ENCODE data around the gene DOCK11.
"Not testable (repeated sequence)": the region's sequence is repeated elsewhere in the genome, so short reads cannot be mapped to it uniquely, and the experiment has no call there.

Gene DOCK11

DNA sequence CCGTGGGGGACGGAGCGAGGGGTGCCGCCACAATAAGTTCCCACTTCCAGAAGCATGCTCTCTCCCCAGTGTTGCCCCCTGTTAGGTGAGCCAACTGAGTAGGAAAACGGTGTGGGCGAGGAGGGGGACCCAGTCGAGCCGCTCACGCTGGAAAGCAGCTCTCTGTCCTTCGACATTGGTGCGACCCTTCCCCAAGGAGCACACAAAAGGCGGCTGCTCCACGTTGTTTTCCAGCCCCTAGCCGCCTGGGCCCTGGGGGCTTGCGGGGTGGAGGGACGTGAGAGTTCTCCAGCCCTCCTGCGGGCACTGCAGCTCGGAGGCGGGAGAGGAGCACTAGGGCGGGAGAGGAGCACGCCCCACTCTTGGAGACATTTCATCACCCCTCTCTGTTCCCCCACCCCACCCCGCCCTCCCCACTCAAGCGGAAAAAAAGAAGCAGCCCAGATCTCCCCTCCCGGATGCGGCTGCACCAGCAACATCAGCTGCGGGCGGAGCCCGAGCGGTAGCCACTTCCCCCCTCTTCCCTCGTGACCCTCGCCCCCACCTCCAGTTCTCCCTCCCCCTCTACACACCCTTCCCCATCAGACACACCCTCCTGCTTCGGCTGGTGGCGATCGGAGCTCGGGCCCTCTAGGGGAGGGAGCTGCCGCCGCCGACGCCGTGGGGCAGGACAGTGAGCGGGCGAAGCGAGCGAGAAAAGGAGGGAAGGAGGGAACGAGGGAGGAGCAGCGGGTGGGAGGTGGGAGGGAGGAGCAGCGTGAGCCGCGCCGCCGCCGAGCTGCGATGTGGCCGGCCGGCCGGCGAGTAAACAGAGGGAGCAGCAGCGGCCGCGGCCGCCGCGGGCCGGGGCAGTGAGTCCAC is at the start of gene DOCK11:
DOCK11 (plus strand) TSS at position 755 of the 861 bp plus-strand sequence. CDS start 157 bp downstream, outside the sequence.
- peak; percentile 55 for DNase-seq (ENCODE audit: low spot score)
- no peak for FAIRE-seq

- no peak for DNase-seq (ENCODE audit: low spot score)
- no peak for FAIRE-seq
Observed at GRCh38 chrX:118448273-118448783, 47.3 kb upstream of the DOCK11 start.

- no peak for FAIRE-seq
- no peak for DNase-seq (ENCODE audit: low spot score)
Observed at GRCh38 chrX:118455013-118455412, 40.6 kb upstream of the DOCK11 start.

- no peak for FAIRE-seq
- DNase-seq (ENCODE audit: low spot score), result peak; percentile 3
Observed at GRCh38 chrX:118459494-118459893, 36.1 kb upstream of the DOCK11 start.

DNA sequence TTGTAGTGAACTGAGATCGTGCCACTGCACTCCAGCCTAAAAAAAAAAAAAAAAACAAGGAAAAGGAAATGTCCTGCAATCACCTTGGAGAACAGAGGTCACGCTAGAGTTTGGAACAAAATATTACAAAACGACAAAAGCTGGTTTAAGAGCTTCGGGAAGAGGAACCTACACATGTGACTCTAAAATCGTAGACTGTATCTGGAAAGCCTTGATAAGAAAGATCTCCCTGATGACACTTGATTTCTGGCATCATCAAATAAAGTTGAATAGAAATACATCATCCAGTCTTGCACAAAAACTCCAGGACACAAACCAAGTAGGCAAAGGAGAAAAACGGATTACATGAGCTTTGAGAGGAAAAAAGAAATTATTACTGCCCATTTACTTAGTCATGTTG is 31.1 kb upstream of the DOCK11 start:
- DNase-seq (ENCODE audit: low spot score) (no peak), FAIRE-seq (no peak)

DNA sequence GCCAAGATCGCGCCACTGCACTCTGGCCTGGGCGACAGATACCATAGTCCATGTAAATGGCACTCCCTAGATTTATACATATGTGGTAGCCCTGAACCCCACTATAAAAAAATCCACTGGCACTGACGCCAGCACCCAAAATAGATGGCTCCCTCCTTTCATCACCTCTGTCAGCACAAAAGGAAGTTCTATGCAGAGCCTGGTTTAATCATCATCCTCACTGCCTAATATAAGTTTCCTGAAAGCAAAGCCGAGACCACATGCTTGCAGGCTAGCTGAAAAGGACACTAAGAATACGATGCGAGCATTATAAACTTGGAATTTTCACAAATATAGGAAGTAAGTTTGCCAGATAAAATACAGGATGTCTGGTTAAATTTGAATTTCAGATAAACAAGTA is 27.5 kb upstream of the DOCK11 start:
- DNase-seq (ENCODE audit: low spot score), result no peak
- no peak for FAIRE-seq

DNA sequence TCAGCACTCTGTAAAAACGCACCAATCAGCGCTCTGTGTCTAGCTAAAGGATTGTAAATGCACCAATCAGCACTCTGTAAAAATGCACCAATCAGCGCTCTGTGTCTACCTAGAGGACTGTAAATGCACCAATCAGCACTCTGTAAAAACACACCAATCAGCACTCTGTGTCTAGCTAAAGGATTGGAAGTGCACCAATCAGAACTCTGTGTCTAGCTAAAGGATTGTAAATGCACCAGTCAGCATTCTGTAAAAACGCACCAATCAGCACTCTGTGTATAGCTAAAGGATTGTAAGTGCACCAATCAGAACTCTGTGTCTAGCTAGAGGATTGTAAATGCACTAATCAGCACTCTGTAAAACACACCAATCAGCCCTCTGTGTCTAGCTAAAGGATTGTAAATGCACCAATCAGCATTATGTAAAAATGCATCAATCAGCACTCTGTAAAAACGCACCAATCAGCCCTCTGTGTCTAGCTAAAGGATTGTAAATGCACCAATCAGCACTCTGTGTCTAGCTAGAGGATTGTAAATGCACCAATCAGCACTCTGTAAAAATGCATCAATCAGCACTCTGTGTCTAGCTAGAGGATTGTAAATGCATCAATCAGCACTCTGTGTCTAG is 24.8 kb upstream of the DOCK11 start:
- FAIRE-seq, result not testable (repeated sequence)

DNA sequence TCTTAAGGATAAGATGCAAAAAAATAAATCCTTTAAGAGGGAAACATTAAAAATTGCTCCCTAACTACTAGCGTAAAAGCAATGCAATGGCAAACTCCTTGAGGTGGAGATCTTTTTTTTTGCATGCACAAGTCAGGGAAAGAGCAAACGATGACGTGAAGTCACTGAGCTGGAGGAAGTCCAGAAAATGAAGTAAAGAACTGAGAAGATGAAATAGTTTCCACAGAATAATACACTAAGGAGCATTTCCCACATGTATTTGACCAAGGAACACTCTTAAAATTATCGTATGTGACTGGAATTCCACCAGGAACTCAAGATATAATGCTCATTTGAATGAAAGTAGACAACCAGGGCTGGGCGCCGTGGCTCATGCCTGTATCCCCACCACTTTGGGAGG is 21.0 kb upstream of the DOCK11 start:
- DNase-seq (ENCODE audit: low spot score) (no peak), FAIRE-seq (no peak)

More for the DNA sequence above, 24.8 kb upstream of the DOCK11 start:
- not testable (repeated sequence) for DNase-seq (ENCODE audit: low spot score)

DNA sequence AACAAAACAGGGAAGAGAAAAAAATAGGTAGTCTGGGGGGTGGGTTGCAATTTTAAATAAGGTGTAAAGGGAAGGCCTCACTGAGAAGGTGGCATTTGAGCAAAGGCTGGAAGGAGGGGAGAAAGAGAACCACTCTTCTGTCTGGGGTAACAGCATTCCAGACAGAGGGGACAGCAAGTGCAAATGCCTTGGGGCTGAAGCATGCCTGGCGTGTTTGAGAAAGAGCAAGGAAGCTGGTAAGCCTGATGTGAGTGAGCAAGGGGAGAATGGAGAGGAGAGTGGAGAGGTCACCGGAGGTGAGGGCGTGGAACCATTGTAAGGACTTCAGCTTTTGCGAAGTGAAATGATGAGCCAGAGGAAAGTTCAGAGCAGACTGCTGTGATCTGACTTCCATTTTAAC is 19.7 kb upstream of the DOCK11 start:
- FAIRE-seq (no peak), DNase-seq (ENCODE audit: low spot score) (no peak)

DNA sequence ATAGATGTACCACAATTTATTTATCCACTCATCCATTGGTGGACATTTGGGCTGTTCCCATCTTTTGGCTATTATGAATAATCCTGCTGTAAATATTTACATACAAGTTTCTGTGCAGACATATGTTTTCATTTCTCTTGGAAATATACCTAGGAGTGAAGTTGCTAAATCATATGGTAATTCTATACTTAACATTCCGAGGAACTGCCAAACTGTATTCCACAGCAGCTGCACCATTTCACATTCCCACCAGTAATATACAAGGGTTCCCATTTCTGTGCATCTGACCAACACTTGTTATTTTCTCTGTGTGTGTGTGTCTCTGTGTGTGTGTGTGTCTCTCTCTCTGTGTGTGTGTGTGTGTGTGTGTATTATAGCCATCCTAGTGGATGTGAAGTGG is 15.4 kb upstream of the DOCK11 start:
- DNase-seq (ENCODE audit: low spot score) (no peak), FAIRE-seq (no peak)

DNA sequence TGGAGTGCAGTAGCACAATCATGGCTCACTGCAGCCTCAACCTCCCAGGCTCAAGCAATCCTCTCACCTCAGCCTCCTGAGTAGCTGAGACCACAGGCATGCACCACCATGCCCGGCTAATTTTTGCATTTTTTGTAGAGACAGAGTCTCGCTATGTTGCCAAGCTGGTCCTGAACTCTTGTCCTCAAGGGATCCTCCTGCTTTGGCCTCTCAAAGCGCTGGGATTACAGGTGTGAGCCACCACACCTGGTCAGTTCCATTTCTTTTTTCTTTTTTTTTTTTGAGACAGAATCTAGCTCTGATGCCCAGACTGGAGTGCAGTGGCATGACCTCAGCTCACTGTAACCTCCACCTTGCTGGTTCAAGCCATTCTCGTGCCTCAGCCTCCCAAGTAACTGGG is 13.2 kb upstream of the DOCK11 start:
- FAIRE-seq; DNase-seq (ENCODE audit: low spot score): not testable (repeated sequence)

DNA sequence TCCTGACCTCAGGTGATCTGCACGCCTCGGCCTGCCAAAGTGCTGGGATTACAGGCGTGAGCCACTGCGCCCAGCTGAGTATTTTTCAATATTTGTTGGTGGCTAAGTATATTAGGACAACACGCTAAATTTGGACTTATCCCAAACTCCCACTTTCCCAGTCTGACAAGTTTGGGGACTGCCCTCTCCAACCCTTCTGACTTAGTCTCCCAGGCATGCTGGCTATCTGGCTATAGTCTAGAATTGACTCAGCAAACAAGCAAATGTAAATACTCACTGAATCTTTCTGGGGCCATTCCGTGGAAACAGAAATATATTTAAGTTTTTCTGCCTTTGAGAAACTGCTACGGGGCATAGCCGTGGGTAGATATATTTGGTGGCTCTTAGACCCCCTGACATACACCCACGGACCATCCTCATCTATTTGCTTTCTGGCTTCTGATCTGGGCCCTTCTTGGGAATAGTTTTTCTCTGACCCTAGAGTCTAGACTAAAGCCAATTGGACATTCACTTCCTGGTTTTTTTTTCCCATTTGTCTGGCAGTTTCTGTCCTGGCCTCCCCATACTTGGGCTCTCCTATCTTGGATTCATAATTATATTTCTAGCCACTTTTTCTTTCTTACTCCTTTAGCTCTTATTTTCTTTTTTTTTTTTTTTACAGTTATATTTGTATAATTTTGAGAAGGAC is 11.3 kb upstream of the DOCK11 start:
- DNase-seq (ENCODE audit: low spot score) (no peak), FAIRE-seq (no peak)

DNA sequence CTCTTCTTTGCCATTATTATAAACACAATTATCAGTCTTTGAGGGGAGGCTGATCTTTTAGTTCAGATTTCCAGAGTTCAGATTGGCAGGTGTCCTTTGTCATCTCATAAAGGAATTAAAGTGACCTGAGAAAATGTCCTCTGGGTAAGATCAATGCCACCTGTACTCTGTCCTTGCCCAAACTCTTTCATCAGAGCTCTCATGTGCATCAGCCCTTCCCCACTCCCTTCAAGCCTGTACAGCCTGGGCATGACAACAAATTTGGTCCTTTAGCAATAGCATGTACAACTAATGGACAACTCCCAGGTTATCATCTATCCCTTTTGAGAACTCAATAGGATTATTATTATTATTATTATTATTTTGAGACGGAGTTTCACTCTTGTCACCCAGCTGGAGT is 8.9 kb upstream of the DOCK11 start:
- not testable (repeated sequence) for FAIRE-seq; DNase-seq (ENCODE audit: low spot score)

GRCh38 chrX:118493016-118493415 is 2.6 kb upstream of the DOCK11 start:
- no peak for FAIRE-seq
- DNase-seq (ENCODE audit: low spot score), result no peak

DNA sequence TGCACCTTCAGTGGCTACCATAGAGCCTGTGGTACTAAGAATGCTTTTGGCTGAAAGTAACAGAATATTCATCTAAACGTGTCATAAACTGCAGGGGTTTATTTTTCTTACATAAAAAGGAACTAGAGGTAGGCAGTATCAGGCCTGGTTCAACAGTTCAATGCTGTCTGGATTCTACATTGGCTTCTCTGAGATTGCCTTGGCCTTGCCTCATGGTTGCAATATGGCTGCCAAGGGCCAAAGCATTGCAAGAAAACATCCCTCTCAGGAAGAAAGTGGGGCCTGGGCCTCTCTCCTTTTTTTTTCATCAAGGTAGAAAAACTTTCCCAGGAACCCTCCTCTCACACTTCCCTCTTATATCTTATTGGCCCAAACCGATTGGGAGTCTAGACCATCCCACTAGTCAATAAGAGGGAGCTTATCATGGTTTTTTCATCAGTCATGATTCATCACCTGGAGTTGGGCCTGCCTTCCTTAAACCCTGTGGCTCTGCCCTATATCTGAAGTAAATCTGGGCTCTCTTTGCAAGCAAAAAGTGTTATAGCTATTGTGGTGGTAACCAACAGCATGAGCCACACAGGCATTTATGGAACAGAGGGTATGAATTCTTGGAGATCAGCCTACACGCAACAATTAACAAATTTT is 1.8 kb upstream of the DOCK11 start:
- FAIRE-seq, result no peak
- no peak for DNase-seq (ENCODE audit: low spot score)

DNA sequence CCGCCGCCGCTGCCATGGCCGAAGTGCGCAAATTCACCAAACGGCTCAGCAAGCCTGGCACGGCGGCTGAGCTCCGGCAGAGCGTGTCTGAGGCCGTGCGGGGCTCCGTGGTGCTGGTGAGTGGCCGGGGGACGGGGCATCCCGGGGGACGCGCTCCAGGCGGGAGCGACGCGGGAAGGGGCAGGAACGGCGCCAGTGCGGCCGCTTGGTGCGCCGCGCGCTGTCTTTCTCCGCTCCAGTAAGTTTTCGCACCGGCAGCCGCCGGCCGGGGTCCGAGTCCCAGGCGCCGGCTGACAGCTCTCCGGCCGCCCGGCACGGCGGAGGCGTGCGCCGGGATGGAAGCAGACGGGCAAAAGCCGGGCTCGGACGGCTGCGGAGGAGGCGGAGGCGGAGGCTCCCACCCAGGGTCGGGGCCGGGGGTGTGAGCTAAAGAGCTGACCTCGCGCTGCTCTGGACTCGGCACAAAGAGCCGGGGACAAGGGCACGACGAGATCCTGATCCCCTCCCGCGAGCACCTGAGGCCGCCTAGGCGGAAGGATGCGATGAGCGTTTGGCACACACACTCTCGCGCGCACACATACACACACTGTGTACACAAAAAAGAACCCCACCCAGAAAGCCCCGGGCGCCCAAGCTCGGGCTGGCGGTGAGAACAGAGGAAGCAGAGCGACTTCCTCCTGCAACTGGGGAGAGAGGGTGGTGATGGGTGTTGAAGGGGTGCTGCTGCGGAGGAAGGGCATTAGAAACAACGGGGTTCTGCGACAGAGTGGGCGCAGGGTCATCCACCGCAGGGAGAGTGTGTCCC is 545 bp downstream of the DOCK11 start:
- DNase-seq (ENCODE audit: low spot score) (peak; percentile 4), FAIRE-seq (no peak)

GRCh38 chrX:118496763-118497079 is 1.1 kb downstream of the DOCK11 start:
- DNase-seq (ENCODE audit: low spot score), result no peak
- no peak for FAIRE-seq

DNA sequence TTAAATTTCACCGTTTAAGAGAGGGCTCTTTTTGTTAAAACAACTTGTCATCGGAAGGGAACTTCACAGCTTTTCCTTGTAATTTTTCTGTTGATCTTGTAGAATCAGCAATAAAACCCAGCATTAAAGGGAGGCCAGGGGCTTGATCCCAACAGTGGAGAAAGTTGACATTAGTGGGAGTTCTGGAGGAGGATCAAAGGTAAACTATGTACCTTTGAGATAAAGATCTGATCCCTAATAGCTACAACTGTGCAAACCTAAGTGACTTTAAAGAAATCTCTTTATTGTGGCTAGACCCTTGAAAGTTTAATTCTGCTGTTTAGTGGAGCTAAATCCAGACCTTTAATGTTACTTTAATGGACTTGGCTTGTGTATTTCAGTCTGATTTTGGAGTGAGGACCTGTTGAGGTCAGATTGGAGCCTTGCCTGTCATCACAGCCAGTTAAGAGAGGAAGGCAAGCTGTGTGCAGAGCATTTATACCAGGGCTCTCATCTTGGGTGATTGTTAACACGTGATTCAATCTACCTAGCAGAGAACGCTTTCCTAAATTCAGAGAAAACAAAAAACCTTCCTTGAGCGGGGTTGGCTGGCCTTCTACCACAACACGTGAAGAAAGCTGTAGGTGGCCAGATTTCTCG is 1.7 kb downstream of the DOCK11 start:
- no peak for DNase-seq (ENCODE audit: low spot score)
- FAIRE-seq, result no peak

GRCh38 chrX:118498351-118498750 is 2.7 kb downstream of the DOCK11 start:
- FAIRE-seq (no peak), DNase-seq (ENCODE audit: low spot score) (no peak)

GRCh38 chrX:118498755-118499154 is 3.1 kb downstream of the DOCK11 start:
- DNase-seq (ENCODE audit: low spot score), result no peak
- no peak for FAIRE-seq

Measured in urothelium cell line (cell line).